HepG2 (cell line): ENCODE measurements around the gene LRBA. TPM values are rescaled to one million over a fixed set of nuclear protein-coding genes. Genes with fewer than 3 reads are reported as not detected.

ENCODE experiments used
- ATAC-seq: fragments of 200-7000 bp; cut with Tn5 transposase; 3 replicates; pipeline ENCODE4 v1.9.1; 2020; ENCODE audit warnings: mild to moderate bottlenecking, moderate library complexity
- BruUV-seq: library from RNA; stranded (reverse); fragments of 400-500 nt; replicated peaks from 2 replicates; lab custom pipeline; 2021; lab: Mats Ljungman, UMichigan
- CTCF ChIA-PET: fragments of 300-600 bp; formaldehyde crosslinking; extraction: SDS; loops from one replicate; lab custom pipeline; 2021; ENCODE audit warnings: low total read pairs, inconsistent platforms, low intra/inter-chr PET ratio; lab: Yijun Ruan, JAX
- POLR2A ChIA-PET: fragments of 350-600 bp; sonication (Branson Sonifier 250); formaldehyde crosslinking; loops from one replicate; lab custom pipeline; 2020; ENCODE audit warnings: antibody characterized with exemption, inconsistent platforms; lab: Yijun Ruan, JAX
- DNase-seq: peaks from one replicate; pipeline ENCODE4 v3.0.0-alpha.2; 2015; ENCODE audit warnings: low spot score
- FAIRE-seq: peaks from 3 replicates; lab custom pipeline; 2011; peaks lifted over from hg19 to GRCh38; lab: Jason Lieb, UNC
- H2AFZ ChIP-seq: one replicate; pipeline ENCODE4 v1.6.1; 2011; ENCODE audit warnings: low read length, inconsistent platforms
- H3K27ac ChIP-seq: fragments of 300-600 bp; 3 replicates; pipeline ENCODE4 v1.8.0; 2011; ENCODE audit warnings: mixed run types, mild to moderate bottlenecking, mixed read lengths, low read length, inconsistent platforms; ENCODE audit not compliant: insufficient read depth; ENCODE audit errors: extremely low read length
- H3K27me3 ChIP-seq, 2 experiments: fragments of 200-600 bp in 1 of 2; 2 replicates in 1 of 2; 3 replicates in 1 of 2; pipeline versions ENCODE4 v1.6.0 to v1.8.0; 2011; ENCODE audit warnings: low read length in 2 of 2, mild to moderate bottlenecking in 2 of 2, moderate library complexity in 2 of 2, inconsistent platforms in 1 of 2; ENCODE audit not compliant: insufficient read depth in 2 of 2, control insufficient read depth in 1 of 2
- H3K36me3 ChIP-seq, 2 experiments: fragments of 200-600 bp in 1 of 2; replicated peaks in 1 of 2; 2 replicates in 1 of 2; 3 replicates in 1 of 2; pipeline versions ENCODE4 v1.5.1 to v1.8.0; 2011; ENCODE audit warnings: low read length in 2 of 2, inconsistent platforms in 1 of 2; ENCODE audit not compliant: insufficient read depth in 2 of 2, control insufficient read depth in 1 of 2
- H3K4me1 ChIP-seq: 2 replicates; pipeline ENCODE4 v1.5.1; 2012; ENCODE audit warnings: low read length, inconsistent platforms; ENCODE audit not compliant: insufficient read depth
- H3K4me2 ChIP-seq: 2 replicates; pipeline ENCODE4 v1.6.0; 2011; ENCODE audit warnings: low read depth, low read length, inconsistent platforms
- H3K4me3 ChIP-seq, 3 experiments: fragments of 200-600 bp in 1 of 3; sonication (generic), shearing (Covaris generic) in 1 of 3; replicated peaks in 1 of 3; 2 replicates each; pipeline ENCODE4 v1.5.1; 2011 to 2016; ENCODE audit warnings: low read length in 3 of 3, inconsistent platforms in 2 of 3, low read depth in 2 of 3, mild to moderate bottlenecking in 2 of 3, control low read depth in 1 of 3, mixed read lengths in 1 of 3; ENCODE audit not compliant: insufficient read depth in 1 of 3
- H3K79me2 ChIP-seq: one replicate; pipeline ENCODE4 v1.6.1; 2011; ENCODE audit warnings: low read length, inconsistent platforms; ENCODE audit not compliant: insufficient read depth
- H3K9ac ChIP-seq: 2 replicates; pipeline ENCODE4 v1.6.0; 2011; ENCODE audit warnings: mild to moderate bottlenecking, low read depth, low read length, inconsistent platforms; ENCODE audit not compliant: insufficient read depth
- H3K9me3 ChIP-seq: 2 replicates; pipeline ENCODE4 v1.5.1; 2012; ENCODE audit warnings: mild to moderate bottlenecking, low read length
- H4K20me1 ChIP-seq: 2 replicates; pipeline ENCODE4 v1.6.0; 2011; ENCODE audit warnings: inconsistent platforms, mild to moderate bottlenecking, low read length, moderate library complexity; ENCODE audit not compliant: insufficient read depth
- CEBPB ChIP-seq: IDR thresholded peaks from 2 replicates; pipeline ENCODE4 v1.6.1; 2011; ENCODE audit warnings: low read depth, low read length, improper control_type of control experiment, borderline replicate concordance
- CEBPG ChIP-seq: IDR thresholded peaks from 2 replicates; pipeline ENCODE4 v1.6.1; 2016
- ELK4 ChIP-seq: sonication (generic); formaldehyde crosslinking; IDR thresholded peaks from 2 replicates; pipeline ENCODE4 v1.9.0; 2021; ENCODE audit warnings: missing genetic modification reagents, borderline replicate concordance
- KLF16 ChIP-seq, 2 experiments: sonication (generic) in 1 of 2; formaldehyde crosslinking in 1 of 2; IDR thresholded peaks; 2 replicates each; pipeline versions ENCODE4 v1.6.1 to v1.8.0; 2016 to 2023; ENCODE audit warnings: missing genetic modification reagents in 2 of 2, missing compliant biosample characterization in 1 of 2
- NFYB ChIP-seq: sonication (generic); formaldehyde crosslinking; IDR thresholded peaks from 2 replicates; pipeline ENCODE4 v1.4.0; 2020; ENCODE audit warnings: missing genetic modification reagents
- TCF7 ChIP-seq: sonication (generic); IDR thresholded peaks from 2 replicates; pipeline ENCODE4 v1.6.1; 2016; ENCODE audit warnings: antibody characterized with exemption, low read depth
- ZNF180 ChIP-seq: sonication (generic); formaldehyde crosslinking; IDR thresholded peaks from 2 replicates; pipeline ENCODE4 v1.4.0; 2020; ENCODE audit warnings: low read depth, missing genetic modification reagents, borderline replicate concordance
- WGBS: methylation state at CpG from one replicate; pipeline ENCODE4 v1.1.6; 2017; ENCODE audit warnings: low lambda C conversion rate; 5-methylcytosine and 5-hydroxymethylcytosine counted together
- in situ Hi-C: cut with HindIII; loops from 2 replicates; pipeline ENCODE4 v1.10.0; 2017; ENCODE audit warnings: low pct_unique_long_range_greater_than_20kb; ENCODE audit not compliant: extremely low pct_ligation_motif_present
- intact Hi-C: fragments of 100-400 bp; cut with micrococcal nuclease; formaldehyde crosslinking; loops from one replicate; pipeline ENCODE4 v1.10.0; 2022; ENCODE audit not compliant: unreplicated experiment
- polyA plus RNA-seq, 8 experiments: library from polyadenylated mRNA; depleted of rRNA in 3 of 8; stranded (reverse) in 7 of 8; unstranded in 1 of 8; fragments of >200 nt; fragmentation: Illumina TruSeq in 4 of 8; extraction: Trizol in 4 of 8; gene quantifications; 2 replicates each; pipeline versions ENCODE4 v1.2.1 to v1.2.3, GENCODE V29; 2011 to 2016; ENCODE audit warnings: low read depth in 4 of 8, missing spikeins in 1 of 8, mixed read lengths in 1 of 8; ENCODE audit not compliant: insufficient read depth in 1 of 8
- total RNA-seq, 5 experiments: library from RNA; depleted of rRNA; stranded (reverse); fragments of >200 nt; fragmentation: Illumina TruSeq; extraction: Trizol; gene quantifications; 2 replicates each; pipeline ENCODE4 v1.2.3, GENCODE V29; 2016; ENCODE audit warnings: low read depth in 1 of 5
- TF ChIP-seq, protein P1 (sequence below): sonication (generic); formaldehyde crosslinking; IDR thresholded peaks from 2 replicates; pipeline ENCODE4 v1.8.1; 2022; ENCODE audit warnings: low read depth, mild to moderate bottlenecking, missing genetic modification reagents

The LRBA gene
- total and polyA plus RNA-seq, 2 of the 13 experiments (the other 11 are each of a cell fraction or from before 2014, with no cell fraction given) = 21.0 to 37.2 TPM

DNA sequence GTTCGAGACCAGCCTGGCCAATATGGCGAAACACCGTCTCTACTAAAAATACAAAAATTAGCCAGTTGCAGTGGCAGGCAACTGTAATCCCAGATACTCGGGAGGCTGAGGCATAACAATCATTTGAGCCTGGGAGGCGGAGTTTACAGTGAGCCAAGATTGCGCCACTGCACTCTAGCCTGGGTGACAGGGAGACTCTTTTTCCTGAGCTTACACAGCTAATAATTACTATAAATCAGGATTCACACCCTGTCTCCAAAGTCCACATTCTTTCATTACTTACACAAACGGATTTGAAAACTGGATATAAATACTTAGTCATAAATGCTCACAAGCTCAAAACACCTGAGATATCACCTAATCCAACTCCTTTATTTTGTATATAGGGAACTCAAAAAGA, 151.6 kb downstream of the LRBA start:
- in situ Hi-C loops = loop anchor here (25.0 kb wide), 1 partner anchor 876 kb away; no protein-coding TSS in a partner anchor
- Histone ChIP-seq H2AFZ (no peak overlapping the region), H3K27ac (no peak overlapping the region), H3K27me3 (no peaks in the 10 kb centered on the region), H4K20me1 (no peaks in the 10 kb centered on the region), H3K4me2 (no peak overlapping the region), H3K79me2 (no peaks in the 10 kb centered on the region), H3K4me1 (no peaks in the 10 kb centered on the region), H3K9ac (no peak overlapping the region), H3K9me3 (no peaks in the 10 kb centered on the region), H3K4me3 (no peak overlapping the region), H3K36me3 (no peaks in the 10 kb centered on the region)
- 88% methylated on average over 7 of the region's 7 CpGs for WGBS
- DNase-seq (peak; percentile 4), ATAC-seq (no peak), FAIRE-seq (no peak)
- TF ChIP-seq KLF16 (CRISPR knock-in tag; IDR thresholded peaks at IDR 0.05) (no peak), NFYB (CRISPR knock-in tag) (no peak), CEBPG (CRISPR knock-in tag) (peak; percentile 25; the same call in 1 of the 2 replicates), CEBPB (peak; percentile 40; the same call in 1 of the 2 replicates), ZNF180 (CRISPR knock-in tag) (no peak)
- ChIA-PET CTCF (no interaction called here), POLR2A (no interaction called here)
- intact Hi-C loops = no loop called here
- no TSS peak for BruUV-seq

DNA sequence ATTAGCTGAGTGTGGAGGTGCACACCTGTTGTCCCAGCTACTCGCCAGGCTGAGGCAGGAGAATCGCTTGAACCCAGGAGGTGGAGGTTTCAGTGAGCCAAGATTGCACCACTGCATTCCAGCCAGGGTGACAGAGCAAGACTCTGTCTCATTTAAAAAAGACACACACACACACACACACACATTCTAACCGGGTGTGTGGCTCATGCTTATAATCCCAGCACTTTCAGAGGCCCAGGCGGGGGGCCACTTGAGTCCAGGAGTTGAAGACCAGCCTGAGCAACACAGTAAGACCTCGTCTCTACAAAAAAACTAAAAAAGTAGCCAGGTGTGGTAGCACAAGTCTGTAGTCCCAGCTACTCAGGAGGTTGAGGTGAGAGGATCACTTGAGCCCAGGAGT, 152.3 kb downstream of the LRBA start:
- Histone ChIP-seq H3K9ac (no peak overlapping the region), H3K79me2 (no peaks in the 10 kb centered on the region), H2AFZ (no peak overlapping the region), H3K4me3 (no peak overlapping the region), H4K20me1 (no peaks in the 10 kb centered on the region)
- BruUV-seq = no TSS peak
- FAIRE-seq = no peak
- TF ChIP-seq TCF7 (no peak), ELK4 (no peak)
- TF ChIP-seq, protein P1, sequence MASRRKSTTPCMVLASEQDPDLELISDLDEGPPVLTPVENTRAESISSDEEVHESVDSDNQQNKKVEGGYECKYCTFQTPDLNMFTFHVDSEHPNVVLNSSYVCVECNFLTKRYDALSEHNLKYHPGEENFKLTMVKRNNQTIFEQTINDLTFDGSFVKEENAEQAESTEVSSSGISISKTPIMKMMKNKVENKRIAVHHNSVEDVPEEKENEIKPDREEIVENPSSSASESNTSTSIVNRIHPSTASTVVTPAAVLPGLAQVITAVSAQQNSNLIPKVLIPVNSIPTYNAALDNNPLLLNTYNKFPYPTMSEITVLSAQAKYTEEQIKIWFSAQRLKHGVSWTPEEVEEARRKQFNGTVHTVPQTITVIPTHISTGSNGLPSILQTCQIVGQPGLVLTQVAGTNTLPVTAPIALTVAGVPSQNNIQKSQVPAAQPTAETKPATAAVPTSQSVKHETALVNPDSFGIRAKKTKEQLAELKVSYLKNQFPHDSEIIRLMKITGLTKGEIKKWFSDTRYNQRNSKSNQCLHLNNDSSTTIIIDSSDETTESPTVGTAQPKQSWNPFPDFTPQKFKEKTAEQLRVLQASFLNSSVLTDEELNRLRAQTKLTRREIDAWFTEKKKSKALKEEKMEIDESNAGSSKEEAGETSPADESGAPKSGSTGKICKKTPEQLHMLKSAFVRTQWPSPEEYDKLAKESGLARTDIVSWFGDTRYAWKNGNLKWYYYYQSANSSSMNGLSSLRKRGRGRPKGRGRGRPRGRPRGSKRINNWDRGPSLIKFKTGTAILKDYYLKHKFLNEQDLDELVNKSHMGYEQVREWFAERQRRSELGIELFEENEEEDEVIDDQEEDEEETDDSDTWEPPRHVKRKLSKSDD (CRISPR knock-in tag) = no peak
- TF ChIP-seq, all 625 proteins: peak for 0
- ATAC-seq = no peak
- DNase-seq = no peak
- Histone ChIP-seq H3K4me2 (no peak overlapping the region), H3K36me3 (no peaks in the 10 kb centered on the region), H3K4me1 (no peaks in the 10 kb centered on the region), H3K27me3 (no peaks in the 10 kb centered on the region), H3K27ac (no peak overlapping the region), H3K9me3 (no peaks in the 10 kb centered on the region)
- intact Hi-C loops (no loop called here), in situ Hi-C loops (loop anchor here (25.0 kb wide), 1 partner anchor 876 kb away; no protein-coding TSS in a partner anchor)
- ChIA-PET POLR2A (no interaction called here), CTCF (no interaction called here)
- WGBS = 86% methylated on average over 4 of the region's 5 CpGs
